ENCODE data around the gene PRSS22.

GRCh38 chr16:2866431-2866830 is 8.5 kb upstream of the PRSS22 start:
- TF ChIP-seq MXD4 (CRISPR knock-in tag; IDR thresholded peaks at IDR 0.05; ENCODE audit: borderline replicate concordance) (no peak), TEAD4 (CRISPR knock-in tag; IDR thresholded peaks at IDR 0.05) (no peak), CTCF (IDR thresholded peaks at IDR 0.05) (no peak), ELF4 (CRISPR knock-in tag; IDR thresholded peaks at IDR 0.05; ENCODE audit: low read depth) (no peak)

Data from WTC11 (cell line).